Embryonic facial prominence (tissue), 1 donor: Measurements from ENCODE around the gene CDH4.

Experiments used
- DNase-seq: peaks from one replicate; pipeline ENCODE4 v3.0.0-alpha.2; 2016; ENCODE audit errors: extremely low spot score

The CDH4 gene

GRCh38 chr20:61603715-61604114 lies 351.7 kb downstream of the CDH4 start:
- DNase-seq, result no peak

DNA sequence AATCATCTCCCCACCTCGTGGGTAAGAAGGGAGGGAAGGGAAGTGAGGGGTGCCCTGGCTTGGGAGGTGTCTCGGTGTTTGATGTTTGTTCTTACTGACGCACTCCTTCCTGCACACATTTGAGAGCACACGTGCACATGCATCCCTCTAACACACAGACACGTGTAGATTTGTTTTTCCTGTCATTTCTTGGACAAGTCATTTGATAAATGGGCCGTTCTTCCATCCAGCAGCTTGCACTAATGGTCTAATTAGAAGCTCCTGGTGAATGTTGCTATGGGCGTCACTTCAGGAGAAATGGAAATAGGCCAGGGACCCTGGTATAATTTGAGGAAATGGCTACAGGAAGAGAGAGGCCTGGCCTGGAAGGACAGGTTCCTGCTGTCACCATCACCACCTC lies 352.5 kb downstream of the CDH4 start:
- no peak for DNase-seq

DNA sequence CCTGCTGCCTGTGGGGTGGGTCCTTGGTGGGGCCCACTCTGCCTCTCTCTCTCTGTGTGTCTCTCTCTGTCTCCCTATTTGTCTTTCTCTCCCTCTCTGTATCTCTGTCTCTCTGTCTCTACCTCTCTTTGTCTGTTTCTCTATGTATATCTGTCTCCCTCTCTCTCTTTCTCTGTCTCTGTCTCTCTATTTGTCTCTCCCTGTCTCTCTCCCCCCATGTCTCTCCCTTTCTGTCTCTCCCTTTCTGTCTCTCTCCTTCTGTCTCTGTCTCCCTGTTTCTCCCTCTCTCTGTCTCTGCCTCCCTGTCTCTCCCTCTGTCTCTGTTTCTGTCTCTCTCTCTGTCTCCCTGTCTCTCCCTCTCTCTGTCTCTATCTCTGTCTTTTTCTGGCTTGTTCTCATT lies 353.2 kb downstream of the CDH4 start:
- no peak for DNase-seq

DNA sequence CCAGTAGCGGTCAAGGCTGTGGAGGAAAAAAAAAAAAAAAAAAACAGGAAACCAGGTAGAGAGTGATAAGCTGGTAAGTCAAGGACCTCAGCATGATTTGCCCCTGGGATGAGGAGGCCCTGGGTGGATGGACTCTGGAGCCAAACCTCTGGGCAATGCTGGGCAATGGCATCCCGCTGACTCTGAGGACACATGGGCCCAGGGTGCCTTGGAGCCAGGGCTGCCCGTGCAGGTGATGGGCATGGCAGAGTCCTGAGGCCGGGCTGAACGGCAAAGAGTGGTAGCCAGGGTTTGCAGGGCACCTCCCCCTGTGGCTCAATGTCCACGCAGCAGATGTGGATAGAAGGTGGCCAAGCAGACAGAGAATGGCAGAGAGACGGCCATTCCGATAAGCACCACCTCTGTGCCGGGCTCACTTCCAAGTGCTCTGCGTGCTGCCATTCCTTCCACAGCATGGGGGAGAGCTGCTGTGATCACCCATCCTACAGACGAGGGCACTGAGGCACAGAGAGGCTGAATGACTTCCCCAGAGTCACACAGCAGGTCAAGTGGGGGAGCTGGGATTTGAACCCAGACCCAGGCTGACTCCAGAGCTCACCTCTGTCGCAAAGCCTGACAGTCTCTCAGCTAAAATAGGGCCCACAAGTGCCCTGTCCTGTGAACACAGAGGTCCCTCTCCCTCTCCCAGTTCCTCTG lies 353.9 kb downstream of the CDH4 start:
- no peak for DNase-seq

DNA sequence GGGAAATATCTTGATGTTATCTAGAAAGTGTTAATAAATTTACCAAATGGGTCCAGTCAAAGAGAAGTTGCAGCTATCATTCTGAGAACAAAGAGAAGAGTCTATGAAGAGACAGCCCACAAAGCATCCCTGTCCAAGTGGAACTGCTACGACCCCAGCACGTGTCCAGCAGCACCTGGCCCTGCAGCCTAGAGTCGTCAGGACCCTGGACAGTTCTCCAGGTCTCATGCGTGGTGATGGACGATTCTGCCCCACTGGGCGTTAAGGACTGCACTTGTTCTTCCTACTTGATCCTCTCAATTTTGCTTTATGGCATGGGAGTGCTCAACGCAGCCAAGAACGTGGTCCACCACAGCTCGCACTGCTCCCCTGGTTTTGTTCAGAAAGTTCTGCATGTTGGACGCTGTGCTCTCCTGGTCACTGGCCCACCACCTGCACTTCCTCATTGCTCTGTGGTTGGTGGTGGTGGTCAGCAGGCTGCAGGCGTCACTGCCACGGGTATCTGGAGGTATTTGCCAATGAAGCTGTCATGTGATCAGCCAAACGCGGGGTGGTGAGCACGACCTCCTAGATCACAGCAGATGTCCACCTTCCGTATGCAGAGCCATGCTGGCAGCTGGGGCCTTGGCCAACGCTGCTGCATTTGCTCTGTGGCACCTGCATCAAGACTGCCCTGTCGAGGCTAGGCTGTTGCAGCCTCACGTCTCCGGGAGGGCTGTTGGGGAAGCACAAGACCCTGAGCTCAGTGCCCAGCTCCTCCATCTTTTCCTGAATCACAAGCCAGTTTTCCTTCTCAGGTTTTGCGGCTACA lies 356.4 kb downstream of the CDH4 start:
- no peak for DNase-seq

DNA sequence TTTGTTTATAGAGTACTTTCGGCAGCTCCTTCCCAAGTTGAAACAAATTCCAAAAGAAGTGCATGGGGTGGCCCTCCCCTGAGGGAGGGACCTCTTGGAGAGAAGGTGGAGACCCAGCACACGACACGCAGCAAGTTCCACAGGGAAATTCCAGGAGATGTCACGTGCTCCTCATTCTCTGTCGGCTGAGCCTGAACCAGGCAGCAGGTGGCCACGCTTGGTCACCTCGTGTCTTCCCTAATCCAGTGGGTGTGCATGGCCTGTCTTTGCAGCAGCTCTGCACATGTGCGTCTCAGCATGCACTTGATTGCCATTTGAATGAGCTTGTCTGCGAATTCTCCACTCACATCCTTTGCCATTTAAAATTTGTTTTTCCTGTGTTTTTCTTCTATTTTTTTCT lies 357.4 kb downstream of the CDH4 start:
- no peak for DNase-seq

DNA sequence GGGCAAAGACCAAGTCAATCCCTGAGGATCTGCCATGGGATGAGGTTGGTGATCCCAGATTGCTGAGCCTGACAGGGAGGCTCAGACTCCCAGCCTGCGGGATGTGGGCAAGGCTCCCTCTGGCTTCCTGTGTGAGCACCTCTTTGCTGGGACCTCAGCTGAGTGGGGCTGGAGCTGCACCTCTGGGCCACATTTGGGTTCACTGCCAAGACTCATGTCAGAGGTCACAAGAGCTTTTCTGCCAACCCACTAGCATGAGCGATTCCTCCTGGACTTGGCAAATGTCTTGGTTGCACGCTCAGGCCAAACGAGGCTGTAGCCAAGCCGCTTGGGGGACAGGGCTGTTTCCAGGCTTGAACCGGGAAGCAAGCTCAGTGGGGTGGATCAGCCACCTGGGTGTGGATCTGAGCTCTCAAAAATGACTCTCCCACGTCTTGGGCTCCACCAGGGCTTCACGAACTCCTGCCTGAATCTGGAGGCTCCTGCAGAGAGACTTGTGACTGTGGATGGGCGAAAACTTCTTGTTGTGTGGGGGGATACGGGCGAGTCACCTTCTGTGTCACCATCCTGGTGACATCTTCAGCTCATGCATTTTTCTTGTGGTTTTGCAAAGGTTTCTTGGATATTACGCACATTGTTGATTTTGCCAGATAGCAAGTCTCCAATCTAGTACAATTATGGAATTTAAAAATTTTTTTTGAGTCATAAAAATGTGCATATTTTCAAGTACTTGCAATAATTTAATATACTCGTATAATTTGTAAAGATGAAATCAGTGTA lies 359.5 kb downstream of the CDH4 start:
- no peak for DNase-seq

GRCh38 chr20:61613917-61614705 lies 362.1 kb downstream of the CDH4 start:
- DNase-seq, result no peak

GRCh38 chr20:61614706-61615100 lies 362.6 kb downstream of the CDH4 start:
- DNase-seq, result no peak

DNA sequence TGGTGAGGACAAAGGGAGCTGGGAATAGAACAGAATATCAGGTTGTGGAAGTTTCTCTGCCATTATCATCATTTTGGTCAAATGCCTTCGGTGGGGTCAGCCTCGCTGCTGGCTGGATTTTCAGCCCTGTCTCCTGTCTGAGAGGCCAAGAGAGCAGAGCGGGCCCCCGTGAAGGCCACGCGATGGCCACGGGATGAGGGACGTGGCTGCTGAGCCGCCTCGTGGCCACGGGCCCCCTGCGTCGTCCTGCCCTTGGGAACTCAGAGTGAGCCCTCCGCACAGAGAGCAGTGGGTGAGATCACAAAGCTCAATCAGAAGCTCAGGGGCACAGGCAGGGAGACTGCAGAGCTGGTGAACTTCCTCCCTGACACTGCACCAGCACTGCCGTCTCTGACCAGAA lies 363.7 kb downstream of the CDH4 start:
- no peak for DNase-seq

- no peak for DNase-seq
Measured at GRCh38 chr20:61619751-61620150, 367.7 kb downstream of the CDH4 start.

- DNase-seq, result no peak
Measured at GRCh38 chr20:61620174-61620573, 368.1 kb downstream of the CDH4 start.

GRCh38 chr20:61621035-61621730 lies 369.1 kb downstream of the CDH4 start:
- no peak for DNase-seq

GRCh38 chr20:61621852-61622251 lies 369.8 kb downstream of the CDH4 start:
- no peak for DNase-seq

DNA sequence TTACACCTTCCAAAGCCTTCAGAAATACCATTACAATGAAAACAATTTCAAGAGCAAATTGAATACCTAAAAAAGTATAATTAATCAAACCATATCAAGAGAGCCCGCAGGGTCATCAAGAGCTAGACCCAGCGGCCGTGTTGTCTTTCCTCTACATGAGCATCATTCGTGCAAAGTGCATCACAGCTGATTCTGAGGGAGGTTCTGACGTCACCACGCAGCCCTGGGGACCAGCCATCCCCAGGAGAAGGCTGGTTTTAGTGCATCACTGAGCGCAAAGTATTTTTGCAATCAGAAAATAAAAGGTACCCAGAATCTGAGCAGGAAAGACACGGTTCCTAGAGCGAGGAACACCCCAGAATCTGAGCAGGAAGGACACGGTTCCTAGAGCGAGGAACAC lies 371.4 kb downstream of the CDH4 start:
- DNase-seq, result no peak

DNA sequence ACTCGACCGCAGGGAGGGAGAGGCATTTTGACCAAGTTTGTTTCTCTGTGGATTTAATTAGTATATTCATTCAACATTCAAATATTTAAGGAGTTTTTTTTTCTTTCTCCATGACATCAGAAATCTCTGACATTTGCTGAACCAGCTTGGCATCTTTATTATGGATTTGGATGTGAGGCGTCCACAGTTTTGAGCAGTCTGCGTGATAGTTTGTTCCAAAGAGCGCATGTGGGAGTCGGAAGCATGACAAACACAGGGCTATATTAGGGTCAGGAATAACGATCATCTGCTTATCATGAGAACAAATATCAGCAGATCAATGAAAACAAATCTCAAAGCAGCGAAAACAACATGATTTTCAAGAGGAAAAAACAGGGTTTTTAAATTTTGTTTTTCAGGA lies 373.2 kb downstream of the CDH4 start:
- DNase-seq, result no peak

DNA sequence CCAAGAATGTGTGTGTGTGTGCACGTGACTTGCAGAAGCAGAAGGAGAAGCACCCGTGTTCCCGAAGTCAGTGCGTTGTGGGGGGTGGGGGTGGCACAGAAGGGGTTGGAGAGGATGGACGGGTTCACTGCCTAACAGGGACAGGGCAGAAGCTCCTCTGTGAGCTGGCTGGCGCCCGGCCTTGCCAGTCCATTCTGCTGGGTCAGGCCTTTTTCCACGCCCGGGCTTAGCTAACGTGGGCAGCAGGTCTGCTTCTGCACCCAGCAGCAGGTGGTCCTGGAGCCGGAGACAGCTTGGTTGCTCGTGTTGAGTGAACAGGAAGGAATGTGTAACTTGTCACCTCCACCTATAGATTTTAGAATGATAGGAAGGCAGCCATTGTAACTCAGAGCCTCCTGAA lies 374.4 kb downstream of the CDH4 start:
- DNase-seq, result no peak

DNA sequence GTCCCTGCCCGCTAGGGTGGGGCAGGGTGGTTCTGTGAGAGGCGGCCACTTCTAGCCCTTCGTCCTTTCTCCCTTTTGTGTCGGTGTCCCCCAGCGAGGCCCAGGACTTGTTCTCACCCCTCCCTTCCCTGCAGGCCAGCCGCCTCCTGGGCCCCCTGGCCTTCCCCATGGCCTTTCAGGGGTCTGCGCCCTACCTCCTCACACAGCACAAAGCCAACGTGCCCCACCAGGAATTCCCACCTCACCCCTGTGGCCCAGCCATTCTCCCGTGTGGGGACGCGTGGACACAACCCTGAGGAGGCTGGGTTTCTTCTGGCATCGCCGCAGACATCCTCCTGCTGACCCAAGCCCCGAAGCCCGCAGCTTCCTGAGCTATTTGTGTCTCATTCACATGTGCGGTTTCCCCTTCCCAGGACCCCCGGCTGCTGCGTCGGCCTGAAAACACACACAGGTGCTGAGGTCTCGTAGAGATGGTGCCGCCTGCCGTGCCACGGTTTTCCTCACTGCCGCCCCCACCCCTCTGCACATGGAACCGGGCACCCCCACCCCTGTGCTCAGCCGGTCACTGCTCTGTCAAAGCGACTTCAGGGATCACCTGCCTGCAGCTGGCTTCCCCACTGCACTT lies 375.8 kb downstream of the CDH4 start:
- no peak for DNase-seq

GRCh38 chr20:61628480-61628879 lies 376.4 kb downstream of the CDH4 start:
- DNase-seq, result no peak

- no peak for DNase-seq
Measured at GRCh38 chr20:61628901-61629601, 377.0 kb downstream of the CDH4 start.
